ENCODE measurements around the gene CDH1.
"Not testable (repeated sequence)": the region's sequence is repeated elsewhere in the genome, so short reads cannot be mapped to it uniquely, and the experiment has no call there.

Gene CDH1

DNA sequence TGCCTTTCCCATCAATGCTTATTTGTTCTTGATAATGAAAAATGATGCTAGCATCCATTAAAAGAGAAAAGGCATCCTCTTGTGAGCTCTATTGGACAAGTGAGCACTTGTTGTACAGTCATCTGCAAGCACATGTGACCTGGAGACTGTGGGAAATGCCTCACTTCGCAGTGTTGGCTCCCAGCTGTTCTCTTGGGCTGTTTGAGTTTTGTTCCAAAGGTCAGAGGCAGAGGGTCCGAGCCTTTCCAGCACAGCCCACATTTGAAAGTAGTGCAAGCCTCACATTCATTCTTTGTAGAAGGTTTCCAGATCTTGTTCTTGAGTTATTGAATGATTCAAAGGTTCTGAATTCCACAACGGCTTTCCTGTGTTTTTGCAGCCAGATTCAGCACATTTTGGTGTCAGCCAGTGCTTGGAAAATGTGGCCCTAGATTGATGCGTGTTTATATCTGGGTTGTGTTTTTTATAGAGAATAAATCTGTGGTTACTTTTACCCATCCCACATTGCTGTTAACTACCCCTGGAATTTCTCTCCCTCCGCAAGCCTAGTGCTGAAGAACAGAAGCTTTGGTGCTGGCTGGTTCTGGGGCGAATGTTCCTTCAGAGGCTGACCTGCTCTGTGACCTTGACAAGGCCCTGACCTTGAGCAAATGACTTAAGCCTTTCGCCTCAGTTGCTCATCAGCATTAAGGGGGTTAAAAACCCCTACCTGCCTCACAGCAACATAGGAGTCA lies 49.8 kb downstream of the CDH1 start:
- TF ChIP-seq, protein P1, sequence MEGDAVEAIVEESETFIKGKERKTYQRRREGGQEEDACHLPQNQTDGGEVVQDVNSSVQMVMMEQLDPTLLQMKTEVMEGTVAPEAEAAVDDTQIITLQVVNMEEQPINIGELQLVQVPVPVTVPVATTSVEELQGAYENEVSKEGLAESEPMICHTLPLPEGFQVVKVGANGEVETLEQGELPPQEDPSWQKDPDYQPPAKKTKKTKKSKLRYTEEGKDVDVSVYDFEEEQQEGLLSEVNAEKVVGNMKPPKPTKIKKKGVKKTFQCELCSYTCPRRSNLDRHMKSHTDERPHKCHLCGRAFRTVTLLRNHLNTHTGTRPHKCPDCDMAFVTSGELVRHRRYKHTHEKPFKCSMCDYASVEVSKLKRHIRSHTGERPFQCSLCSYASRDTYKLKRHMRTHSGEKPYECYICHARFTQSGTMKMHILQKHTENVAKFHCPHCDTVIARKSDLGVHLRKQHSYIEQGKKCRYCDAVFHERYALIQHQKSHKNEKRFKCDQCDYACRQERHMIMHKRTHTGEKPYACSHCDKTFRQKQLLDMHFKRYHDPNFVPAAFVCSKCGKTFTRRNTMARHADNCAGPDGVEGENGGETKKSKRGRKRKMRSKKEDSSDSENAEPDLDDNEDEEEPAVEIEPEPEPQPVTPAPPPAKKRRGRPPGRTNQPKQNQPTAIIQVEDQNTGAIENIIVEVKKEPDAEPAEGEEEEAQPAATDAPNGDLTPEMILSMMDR (IDR thresholded peaks at IDR 0.05; ENCODE audit: low read length, missing control alignments): no peak
- peak; percentile 47 for DNase-seq (ENCODE audit: low read depth)
- no peak overlapping the region for H3K4me3 ChIP-seq (replicated peaks; ENCODE audit: low read depth, low read length)

DNA sequence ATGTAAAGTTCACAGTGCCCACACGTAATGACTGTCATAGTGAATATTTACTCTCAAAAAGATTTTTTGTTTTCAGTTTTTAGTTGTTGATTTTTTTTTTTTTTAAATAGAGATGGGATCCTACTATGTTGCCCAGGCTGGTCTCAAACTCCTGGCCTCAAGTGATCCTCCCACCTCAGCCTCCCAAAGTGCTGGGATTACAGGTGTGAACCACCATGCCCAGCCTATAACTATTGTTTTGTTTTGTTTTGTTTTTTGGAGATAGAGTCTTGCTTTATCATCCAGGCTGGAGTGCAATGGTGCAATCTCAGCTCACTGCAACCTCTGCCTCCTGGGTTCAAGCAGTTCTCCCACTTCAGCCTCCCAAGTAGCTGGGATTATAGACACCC lies 50.3 kb downstream of the CDH1 start:
- DNase-seq (ENCODE audit: low read depth); H3K4me3 ChIP-seq (replicated peaks; ENCODE audit: low read depth, low read length): not testable (repeated sequence)

DNA sequence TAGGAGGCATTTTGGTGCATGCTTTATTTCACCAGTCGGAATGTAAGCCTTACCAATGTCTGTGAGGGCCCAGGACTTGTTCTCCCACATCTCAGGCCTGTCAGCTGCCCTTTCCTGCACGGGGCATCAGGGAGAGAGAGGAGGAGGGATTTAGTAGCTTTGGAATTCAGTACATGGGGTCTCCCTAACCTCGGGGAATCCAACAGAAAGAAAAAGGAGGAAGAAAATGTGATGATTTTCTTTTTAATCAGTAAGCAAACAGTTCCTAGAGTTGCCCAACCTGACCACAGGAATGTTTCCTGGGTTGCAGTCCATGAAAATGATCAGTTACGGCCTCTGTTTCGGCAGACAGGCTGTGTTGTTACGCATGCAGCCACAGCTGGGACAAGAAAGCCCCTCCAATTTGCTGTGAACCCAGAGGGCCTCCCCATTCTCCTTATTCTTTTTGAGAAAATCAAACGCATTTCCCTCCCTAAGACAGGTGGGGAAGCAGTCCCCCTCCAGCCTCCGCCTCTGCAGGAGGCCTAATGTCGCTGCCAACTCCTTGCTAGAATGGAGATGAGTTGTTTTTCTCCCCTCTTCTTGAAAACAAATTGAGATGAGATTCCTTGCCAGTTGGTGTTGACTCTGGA lies 53.2 kb downstream of the CDH1 start:
- peak; percentile 82 for DNase-seq (ENCODE audit: low read depth)
- no peak overlapping the region for H3K4me3 ChIP-seq (replicated peaks; ENCODE audit: low read depth, low read length)
- TF ChIP-seq, protein P1 (IDR thresholded peaks at IDR 0.05; ENCODE audit: low read length, missing control alignments): no peak

DNA sequence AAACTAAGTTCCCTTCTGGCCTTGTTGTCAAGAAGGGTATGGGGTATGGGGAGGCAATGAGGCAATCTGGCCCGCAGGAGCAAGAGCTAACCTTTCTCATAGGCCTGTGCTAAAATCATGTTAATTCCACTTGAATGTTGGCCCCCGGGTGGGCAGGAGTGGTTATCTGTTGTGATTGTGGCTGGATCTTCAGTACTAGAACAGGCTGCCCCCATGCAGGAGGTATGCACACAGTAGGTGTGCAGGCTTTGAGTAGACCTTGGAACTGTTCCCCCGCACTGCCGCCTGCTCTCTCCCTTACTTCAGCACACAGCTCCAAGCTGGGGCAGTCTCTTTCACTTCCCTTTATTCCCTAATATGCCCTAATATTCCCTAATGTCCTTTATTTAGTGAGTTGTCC lies 53.9 kb downstream of the CDH1 start:
- no peak overlapping the region for H3K4me3 ChIP-seq (replicated peaks; ENCODE audit: low read depth, low read length)
- TF ChIP-seq, protein P1 (IDR thresholded peaks at IDR 0.05; ENCODE audit: low read length, missing control alignments): no peak
- DNase-seq (ENCODE audit: low read depth): no peak

DNA sequence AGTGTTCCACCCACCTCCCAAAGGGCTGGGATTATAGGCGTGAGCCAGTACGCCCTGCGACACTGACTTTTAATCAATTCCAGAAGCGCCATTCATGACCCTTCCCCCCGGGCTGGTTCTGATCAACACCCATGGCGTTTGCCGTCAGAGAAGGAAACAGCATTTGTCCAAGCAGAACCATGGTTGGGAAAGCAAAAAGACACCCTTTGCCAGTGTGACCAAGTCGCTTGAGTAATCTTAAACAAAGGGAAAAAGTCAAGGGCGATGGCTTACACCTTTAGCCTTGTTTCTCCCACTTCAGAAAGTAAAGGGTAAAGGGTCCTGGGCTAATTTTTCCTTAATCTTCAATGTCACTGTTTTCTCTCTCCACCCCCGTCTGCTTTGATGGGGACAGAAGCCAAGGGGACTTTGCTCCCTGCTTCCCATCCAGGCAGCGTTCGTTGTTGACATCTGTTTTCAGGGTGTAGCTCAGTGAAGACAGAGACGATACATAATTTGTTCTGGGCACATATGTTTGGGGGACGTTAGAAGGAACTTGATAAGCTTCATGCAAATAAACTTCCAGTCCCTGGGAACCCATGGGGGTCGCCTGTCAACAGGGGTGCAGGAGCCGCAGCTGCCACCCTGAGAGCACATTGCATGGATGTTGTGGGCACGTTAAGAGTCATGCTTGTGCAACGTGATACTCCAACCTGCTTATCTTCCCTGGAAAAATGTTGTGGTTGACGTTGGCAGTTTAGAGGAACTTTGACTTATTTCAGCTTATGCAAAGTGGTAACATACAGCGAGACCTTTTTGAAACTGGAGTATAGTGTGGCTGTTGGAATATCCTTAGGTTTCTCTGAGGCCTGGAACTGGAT lies 55.6 kb downstream of the CDH1 start:
- peak; percentile 72 for DNase-seq (ENCODE audit: low read depth)
- TF ChIP-seq, protein P1 (IDR thresholded peaks at IDR 0.05; ENCODE audit: low read length, missing control alignments): no peak
- no peak overlapping the region for H3K4me3 ChIP-seq (replicated peaks; ENCODE audit: low read depth, low read length)

DNA sequence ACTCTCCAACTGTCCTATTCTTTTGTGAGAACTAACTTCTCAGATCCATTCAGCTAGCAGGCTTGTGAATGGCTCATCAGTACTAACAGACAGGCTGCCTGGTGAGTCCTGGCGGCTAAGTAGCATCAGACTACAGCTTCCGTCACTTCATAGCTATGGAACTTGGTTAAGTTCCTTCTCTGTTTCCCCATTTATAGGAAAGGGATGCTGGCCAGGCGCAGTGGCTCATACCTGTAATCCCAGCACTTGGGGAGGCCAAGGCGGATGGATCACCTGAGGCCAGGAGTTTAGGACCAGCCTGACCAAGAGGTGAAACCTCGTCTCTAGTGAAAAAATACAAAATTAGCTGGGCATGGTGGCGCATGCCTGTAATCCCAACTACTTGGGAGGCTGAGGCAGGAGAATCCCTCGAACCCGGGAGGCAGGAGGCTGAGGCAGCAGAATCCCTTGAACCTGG lies 56.3 kb downstream of the CDH1 start:
- TF ChIP-seq, protein P1 (IDR thresholded peaks at IDR 0.05; ENCODE audit: low read length, missing control alignments): no peak
- DNase-seq (ENCODE audit: low read depth): no peak
- H3K4me3 ChIP-seq (replicated peaks; ENCODE audit: low read depth, low read length): no peak overlapping the region

DNA sequence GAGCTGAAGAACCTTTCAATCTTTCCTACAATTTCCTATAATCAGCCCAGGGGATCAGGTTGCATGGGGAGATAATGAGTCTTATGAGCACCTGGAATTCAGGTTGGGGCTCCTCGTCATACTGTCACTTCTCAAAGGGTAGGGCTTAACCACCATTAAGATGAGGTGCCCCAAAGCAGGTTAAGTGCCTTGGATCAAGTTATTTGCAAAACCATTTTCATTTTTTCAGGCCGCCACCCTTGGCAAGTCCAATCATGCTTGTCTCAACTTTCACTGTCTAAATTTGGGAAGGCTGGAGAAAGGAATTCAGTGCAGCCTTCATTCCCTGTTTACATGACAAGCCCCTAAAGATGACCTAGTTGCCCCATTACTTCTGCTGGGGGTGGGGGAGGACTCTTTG lies 61.3 kb downstream of the CDH1 start:
- TF ChIP-seq, protein P1 (IDR thresholded peaks at IDR 0.05; ENCODE audit: low read length, missing control alignments): no peak
- no peak for DNase-seq (ENCODE audit: low read depth)
- no peak overlapping the region for H3K4me3 ChIP-seq (replicated peaks; ENCODE audit: low read depth, low read length)
